CD4-positive, alpha-beta T cell treated with Interleukin-21 for 1 hour (primary cell): ENCODE measurements around the gene TAOK1.

Source experiments
- DNase-seq: peaks from one replicate; pipeline ENCODE4 v3.0.0-alpha.2; 2020

The TAOK1 gene

DNA sequence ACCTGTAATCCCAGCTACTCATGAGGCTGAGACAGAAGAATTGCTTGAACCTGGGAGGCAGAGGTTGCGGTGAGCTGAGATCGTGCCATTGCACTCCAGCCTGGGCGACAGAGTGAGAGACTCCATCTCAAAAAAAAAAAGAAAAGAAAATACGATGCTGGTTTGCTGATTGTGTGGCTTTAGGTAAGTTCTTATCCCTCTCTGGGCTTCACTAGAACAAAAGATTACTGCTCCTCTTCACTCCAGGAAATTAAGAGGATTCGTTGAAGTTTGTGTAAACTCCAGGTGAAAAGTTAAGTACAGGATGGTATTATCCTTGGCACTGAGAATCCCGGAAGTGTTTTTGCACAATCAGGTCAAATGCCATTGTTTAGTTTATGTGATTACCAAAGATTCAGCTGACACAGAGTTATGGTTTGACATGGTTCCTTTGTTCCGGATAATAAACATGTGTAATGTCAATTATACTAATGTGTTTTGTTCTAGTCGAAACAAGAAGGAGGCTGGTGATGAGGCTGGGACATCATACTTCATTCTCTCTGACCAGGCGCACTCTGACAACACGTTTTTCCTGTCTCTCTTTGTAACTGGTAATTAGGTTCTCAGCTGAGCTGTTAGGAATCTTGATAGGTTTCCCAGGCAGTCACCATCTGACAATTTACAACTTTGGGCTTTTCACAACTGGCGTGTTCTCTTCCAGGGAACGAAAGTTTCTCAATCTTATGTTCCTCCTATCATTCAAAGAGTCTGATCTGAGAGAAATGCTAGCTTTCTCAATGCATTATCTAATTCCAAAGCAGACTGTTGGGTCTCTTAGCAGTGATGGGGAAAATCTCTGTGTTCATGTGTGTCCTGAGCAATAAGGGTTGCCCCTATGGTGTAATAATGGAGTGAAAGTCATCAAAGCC is 10.8 kb upstream of the TAOK1 start:
- DNase-seq, result no peak

DNA sequence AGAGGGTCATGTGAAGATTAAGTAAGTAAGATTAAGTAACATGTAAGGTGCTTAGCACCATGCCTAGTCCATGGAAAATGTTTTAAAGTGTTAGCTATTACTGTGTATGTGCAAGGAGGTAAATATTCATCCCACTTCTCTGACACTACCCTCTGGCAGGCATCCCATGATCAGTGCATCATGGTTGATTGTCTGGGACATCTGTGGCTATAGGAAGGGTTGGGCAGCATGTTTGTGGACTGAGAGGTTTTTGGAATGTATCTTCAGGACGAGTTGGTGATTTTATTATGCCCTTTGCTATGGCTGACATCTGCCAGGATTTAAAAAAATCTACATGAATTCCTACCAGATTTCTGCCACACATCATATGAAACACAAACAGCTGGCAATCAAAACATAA is 6.5 kb upstream of the TAOK1 start:
- no peak for DNase-seq

DNA sequence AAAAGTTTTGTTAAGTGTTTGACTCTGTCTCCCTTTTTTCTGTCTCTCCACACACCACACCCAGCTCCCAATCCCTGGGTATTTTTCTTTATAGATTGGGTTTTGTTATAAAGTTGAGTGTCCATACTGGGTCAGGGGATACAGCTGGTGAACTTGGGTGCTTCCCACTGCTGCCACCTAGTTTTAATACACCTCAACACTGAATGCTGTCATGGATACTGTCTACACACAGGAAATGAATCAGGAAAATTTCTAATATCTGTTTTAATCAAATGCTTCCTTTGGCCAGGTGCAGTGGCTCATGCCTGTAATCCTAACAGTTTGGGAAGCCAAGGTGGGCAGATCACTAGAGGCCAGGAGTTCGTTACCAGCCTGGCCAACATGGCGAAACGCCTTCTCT is 5.3 kb upstream of the TAOK1 start:
- no peak for DNase-seq

DNA sequence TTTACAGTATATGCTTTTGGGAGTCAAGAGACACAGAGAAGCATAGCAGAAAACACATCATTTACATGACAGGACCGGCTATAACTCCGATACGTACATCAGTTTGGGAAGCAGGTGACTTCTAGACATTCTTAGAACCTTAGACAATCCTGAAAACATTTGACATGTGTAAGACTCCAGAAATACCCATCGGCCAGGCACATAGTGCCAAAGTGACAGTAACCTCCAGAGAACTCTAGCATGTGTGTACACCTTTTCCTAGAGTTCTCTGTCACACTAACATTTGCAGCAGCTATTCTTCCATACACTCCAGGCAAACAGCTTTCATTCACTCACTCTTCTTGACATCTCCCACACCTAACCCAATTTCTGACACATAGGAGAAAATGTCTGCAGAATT is 3.4 kb upstream of the TAOK1 start:
- no peak for DNase-seq

DNA sequence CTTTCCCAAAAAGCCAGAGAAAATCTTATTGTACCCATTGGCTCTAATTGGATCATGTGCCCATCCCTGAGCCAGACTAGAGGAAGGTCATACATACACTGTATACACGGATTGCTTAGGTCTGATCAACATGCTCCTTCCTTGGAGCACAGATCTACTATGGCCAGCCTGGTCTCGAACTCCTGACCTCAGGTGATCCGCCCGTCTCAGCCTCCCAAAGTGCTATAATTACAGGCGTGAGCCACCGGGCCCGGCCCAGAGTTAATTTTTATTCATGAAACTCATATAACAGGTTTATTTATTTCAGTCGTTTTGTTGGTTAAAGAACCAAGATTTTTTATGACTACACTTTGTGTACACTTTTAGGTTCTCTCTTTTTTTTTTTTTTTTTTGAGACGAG is 1.2 kb upstream of the TAOK1 start:
- DNase-seq, result no peak

DNA sequence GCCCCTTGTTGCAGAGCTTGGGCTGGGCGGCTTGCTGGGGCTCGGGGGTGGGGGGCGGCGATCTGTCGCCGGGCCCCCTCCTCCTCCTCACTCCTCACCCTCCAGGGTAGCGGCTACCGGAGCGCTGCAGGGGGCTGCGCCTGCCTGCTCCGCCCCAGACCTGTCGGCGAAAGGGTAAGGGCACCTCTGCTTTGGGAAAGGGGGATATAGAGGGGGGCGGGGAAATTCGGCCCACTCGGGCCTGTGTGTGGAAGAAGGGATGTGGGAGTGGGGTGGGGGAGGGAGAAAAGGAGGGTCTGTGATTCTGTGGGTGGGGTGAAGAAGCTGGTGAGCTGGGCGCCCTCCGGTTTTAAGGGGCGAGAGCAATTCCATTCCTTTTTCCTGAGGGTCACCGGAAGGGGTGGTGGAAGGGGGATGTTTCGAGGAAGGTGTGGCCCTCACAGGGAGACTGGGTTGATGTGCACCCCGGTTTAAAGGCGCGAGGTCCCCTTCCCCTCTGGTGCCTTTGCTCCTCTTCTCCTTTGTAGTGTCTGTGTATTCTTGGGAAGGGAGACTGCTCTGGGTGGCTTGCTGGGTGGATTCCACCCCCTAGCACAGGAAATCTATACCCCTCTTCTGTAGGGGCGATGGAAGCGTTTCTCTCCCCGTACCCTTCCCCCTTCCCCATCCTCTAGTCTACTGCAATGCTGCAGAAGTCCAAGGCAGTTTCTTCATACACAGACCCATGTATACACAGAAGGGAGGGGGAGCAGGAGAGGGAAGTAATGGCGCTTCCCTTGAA is 878 bp downstream of the TAOK1 start:
- peak; percentile 19 for DNase-seq

DNA sequence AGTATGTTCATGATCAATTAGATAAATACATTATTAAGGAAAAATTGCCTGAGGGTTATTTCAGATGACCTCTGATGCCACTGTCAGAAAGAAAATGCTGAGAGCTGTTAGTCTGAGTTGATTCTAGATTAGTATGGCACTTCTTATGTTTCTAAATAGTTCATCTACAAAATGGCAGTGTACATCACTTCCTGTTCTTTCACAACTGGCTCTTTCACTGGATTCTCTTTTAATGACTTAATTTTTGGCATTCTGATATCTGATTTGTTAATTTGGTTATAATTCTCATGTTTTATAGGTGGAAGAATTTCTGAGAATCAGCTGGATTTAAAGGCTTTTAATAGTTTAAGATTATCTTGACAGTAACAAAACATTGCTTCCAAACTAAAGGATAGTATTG is 3.3 kb downstream of the TAOK1 start:
- no peak for DNase-seq

DNA sequence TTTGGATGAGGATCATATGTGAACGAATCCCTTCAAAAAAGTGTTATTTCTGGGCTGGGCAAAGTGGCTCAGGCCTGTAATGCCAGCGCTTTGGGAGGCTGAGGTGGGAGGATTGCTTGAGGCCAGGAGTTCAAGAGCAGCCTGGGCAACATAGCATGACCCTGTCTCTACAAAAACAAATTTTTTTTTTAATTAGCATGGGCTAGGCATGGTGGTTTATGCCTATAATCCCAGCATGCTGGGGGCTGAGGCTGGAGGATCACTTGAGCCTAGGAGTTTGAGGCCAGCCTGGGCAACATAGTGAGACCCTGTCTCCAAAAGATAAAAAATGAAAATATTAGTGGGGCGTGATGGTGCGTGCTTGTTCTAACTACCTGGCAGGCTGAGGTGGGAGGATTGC is 4.6 kb downstream of the TAOK1 start:
- no peak for DNase-seq

DNA sequence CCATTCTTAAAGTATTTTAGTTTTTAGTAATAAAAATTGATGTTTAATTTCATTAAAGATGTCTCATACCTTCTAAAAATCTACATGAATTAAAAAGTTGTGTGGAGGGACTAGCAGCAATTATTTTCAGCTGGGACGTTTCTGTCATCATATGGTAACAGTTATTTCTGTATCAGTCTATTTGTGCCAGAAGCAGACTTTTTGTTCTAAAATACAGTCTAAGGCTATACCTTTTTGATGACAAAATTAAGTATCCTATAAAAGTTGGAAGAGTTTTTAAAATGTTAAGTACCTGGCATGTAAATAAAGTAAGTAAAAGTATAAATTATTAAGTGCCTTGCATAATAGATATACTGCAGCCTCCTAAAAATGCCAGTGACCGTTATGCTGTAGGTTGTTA is 5.9 kb downstream of the TAOK1 start:
- no peak for DNase-seq

DNA sequence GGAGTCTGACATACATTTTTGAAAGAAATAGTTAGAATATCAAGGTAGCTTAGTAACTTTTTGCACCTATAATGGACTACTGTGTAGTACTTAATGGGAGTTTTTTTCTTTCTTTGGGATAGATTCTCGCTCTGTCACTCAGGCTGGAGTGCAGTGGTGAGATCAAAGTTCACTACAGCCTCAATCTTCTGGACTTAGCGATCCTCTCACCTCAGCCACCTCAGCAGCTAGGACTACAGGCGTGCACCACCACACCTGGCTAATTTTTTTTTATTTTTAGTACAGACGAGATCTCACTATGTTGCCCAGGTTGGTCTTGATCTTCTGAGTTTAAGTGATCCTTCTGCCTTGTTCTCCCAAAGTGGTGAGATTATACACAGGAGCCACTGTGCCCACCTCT is 9.5 kb downstream of the TAOK1 start:
- no peak for DNase-seq

DNA sequence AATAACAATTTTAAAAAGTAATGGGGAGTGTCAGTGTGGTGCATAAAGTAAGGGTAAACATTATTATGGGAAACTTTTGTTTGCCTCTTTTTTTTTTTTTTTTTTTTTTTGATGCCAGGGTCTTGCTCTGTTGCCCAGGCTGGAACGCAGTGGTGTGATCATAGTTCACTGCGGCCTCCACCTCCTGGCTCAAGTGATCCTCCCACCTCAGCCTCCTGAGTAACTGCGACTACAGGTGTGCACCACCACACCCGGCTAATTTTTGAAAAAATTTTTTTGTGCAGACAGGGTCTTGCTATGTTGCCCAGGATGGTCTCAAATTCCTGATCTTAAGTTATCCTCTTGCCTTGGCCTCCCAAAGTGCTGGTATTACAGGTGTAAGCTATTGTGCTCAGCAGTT is 10.7 kb downstream of the TAOK1 start:
- DNase-seq, result no peak

DNA sequence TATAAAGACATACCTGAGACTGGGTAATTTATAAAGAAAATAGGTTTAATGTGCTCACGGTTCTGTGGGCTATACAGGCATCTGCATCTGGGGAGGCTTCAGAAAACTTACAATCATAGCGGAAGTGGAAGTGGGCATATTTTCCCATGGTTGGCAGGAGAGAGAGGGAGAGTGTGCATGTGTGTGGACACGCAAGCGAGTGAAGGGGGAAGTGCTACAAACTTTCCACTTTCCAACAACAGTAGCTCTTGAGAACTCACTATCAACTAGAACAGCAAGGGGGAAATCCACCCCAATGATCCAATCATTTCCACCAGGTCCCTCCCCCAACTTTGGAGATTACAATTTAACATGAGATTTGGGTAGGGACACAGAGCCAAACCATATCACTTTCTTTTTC is 11.1 kb downstream of the TAOK1 start:
- no peak for DNase-seq

DNA sequence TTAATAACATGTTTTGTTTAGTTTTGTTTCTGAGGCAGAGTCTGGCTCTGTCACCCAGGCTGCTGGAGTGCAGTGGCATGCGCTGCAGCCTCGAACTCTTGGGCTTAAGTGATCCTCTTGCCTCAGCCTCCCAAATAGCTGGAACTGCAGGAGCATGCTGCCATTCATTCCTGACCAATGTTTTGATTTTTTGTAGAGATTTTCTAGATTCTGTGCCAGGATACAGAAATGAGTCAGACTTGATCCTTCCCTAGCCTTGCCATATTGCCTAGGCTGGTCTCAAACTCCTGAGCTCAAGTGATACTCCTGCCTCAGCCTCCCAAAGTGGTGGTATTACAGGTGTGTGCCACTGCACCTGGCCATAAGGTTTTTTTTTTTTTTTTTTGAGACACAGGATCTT is 17.7 kb downstream of the TAOK1 start:
- no peak for DNase-seq

DNA sequence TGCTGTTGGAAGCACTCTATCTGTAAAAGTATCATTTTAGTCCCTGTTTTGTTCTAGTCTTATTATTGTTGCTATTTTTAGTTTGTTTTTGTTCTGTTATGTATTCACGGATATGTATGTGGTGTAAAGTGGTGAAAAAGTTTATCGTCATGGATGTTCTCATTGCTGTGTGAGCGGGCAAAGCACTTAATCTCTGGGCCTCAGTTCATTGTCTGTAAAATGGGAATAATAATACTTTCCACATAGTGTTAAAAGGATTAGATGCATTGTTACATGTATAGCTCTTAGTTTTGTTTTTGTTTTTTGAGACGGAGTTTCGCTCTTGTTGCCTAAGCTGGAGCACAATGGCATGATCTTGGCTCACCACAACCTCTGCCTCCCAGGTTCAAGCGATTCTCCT is 19.8 kb downstream of the TAOK1 start:
- DNase-seq, result no peak

DNA sequence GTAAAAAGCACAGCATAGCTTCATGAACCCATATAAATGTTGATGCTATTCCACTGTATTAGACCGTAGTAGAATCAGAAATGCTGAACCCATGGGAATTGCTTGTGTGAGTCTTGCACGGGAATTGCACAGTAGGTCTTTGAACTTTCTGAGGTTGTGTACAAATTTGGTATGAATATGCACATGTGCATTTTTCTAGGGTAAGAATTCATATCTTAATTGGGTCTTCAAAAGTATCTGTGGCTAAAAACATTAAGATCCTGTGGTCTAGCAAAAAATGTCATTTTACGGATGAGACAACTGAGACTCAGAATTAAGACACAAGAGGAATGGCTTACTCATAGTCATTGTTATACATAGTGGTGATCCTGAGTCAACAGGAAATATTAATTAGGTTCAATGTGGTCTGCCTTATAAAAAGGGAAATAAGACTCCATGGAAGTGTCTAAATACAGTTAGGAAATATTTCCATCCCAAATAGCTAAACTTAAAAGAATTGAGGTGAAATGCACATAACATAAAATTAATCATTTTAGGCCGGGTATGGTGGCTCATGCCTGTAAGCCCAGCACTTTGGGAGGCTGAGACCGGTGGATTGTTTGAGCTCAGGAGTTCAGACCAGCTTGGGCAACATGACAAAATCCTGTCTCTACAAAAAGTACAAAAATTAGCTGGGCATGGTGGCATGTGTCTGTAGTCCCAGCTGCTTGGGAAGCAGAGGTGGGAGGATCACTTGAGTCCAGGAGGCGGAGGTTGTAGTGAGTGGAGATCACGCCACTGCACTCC is 22.8 kb downstream of the TAOK1 start:
- no peak for DNase-seq

DNA sequence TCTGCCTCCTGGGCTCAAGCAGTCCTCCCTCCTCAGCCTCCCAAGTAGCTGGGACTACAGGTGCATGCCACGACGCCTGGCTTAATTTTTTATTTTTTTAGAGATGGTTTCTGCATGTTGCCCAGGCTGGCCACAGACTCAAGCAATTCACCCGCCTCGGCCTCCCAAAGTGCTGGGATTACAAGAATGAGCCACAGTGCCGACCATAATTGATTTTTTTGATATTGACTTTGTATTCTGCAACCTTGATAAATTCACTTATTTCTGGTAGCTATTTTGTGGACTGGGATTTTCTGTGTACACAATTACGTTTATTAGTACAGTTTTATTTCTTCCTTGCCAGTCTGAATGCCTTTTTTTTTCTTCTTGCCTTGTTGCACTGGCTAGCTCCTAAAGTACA is 30.0 kb downstream of the TAOK1 start:
- no peak for DNase-seq

DNA sequence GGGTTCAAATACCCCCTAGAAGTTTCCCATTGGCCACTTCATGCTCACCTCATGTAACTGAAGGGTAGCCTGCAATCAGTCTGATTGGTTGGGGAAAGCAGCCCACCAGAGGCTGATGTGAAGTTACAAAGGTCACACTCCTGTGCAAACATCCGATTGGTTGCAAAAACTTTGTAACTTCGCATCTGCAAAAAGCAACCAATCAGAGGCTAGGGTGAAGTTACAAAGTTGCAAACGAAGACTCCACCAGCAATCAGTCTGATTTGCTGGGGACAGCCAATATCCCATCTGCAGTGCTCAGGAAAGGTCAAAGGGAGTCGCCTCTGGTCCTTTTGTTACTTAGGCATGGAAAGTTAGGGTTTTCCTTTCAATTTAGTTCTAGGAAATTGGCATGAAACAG is 40.1 kb downstream of the TAOK1 start:
- no peak for DNase-seq

DNA sequence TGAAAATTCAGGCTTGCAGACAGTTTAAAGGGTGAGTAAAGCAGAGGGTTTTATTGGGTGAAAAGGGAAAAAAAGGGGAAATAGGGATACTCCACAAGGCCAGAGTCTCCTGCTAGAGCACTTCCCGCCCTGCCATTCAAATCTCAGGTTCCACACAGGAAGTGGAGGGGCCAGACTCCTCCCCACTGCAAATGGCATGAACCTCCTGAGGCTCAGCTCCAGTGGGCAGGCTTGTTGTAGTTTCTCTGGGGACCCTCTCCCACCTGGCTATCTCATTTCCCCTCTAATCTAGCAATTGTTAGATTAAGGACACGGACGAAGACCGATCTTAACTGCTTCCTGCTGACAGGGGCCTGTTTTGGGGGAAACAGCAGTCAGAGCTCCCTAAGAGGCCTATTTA is 43.4 kb downstream of the TAOK1 start:
- no peak for DNase-seq

DNA sequence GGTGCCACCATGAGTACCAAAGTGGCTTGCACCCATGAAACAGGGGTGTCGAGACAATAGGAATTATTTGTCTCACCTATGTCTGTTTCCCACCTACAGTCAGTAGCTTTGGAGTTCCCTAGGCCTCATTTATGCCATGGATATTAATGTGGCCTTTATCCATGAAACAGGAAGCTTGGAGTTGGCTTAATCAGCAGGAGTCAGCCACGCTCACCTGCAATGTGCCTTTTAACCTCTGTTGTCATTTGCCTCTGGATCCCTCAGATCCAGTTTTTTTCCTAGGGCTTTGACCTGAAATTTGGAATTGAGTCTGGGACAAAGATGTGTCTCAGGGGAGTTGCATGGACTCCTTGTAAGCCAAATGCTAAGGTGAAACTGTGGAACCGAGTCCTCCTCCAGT is 44.4 kb downstream of the TAOK1 start:
- DNase-seq, result no peak

DNA sequence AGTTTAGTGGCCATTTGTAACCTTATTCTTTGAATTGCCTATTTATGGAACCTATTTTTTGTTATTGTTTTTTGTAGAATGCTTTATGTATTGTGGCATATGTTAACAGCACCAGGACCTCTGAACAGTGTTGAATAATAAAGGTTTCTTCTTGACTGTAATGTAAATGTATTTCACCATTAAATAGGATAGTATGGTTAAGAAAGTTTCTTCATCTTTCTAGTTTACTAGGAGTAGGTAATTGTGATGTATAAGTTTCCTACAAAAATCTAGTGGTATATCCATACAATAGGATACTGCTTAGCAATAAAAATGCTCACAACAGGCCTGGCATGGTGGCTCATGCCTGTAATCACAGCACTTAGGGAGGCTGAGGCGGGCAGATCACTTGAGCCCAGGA is 52.3 kb downstream of the TAOK1 start:
- DNase-seq, result no peak

DNA sequence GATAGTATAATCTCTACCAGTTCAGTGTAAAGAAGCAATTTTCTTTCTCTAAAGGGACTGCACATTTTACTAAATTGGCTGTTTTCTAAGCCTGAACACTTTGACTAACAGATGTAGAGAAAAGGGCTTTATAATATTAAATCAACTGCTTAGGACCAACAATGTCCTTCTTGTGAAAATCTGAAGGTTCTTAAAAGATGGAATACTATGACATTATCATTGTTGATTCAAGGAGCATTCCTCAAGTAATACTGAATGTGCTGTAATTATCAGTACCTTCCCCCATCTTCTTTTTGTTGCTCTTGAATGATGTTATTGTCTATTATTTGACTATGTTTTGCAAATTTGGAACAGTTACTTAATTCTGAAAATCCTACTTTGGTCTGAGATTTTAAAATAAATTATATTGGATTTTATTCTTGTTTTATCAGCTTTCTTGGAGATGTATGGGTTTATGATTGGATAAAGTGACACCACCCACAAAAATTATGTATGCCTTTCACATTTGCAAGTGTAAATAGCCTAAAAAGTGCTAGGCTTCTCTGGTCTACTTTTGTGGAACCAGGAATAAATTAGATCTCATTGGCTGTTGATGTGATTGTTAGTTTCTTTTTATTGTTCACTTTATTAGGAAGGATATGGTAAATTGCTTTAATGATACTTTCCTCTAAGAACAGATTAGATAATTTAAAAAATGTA is 53.0 kb downstream of the TAOK1 start:
- no peak for DNase-seq

DNA sequence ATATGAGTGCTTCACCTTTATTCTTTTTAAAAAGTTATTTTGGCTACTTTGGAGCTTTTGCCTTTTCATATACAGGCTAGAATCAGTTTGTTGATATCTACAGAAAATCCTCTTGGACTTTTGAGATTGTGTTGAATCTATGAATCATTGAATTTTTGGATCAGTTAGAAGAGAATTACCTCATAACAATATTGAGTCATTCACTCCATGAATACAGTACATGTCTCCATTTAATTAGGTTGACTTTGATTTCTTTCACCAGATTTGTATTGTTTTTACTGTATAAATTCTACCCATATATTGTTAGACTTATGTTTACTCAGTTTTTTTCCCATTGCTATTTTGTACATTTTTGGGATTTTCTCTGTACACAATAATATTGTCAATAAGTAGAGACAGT is 54.4 kb downstream of the TAOK1 start:
- no peak for DNase-seq

DNA sequence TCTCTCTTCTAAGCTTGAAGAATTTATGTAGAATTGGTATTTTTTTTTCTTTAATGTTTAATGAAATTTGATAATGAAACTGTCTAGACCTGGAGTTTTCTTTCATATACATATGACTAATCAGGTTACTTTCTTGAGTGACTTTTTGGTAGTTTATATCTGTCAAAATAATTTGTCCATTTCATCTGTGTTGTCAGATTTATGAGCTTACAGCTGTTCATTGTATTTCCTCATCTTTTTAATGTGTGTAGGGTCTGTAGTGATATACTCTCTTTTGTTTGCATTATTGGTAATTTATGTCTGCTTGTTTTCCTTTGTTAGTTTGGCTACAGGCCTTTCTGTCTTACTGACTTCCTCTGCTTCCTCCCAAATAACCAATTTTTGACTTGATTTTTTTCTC is 55.7 kb downstream of the TAOK1 start:
- DNase-seq, result no peak
